Endothelial cell of umbilical vein (primary cell): ENCODE results near the gene FOXJ2. TPM values are rescaled to one million over a fixed set of nuclear protein-coding genes. Genes with fewer than 3 reads are reported as not detected.

ENCODE experiments used
- BruUV-seq: library from RNA; stranded (reverse); fragments of 400-500 nt; replicated peaks from 2 replicates; lab custom pipeline; 2021; lab: Mats Ljungman, UMichigan
- CTCF ChIA-PET: fragments of 300-600, 350-600 bp; sonication (Branson Sonifier 250); formaldehyde crosslinking; loops from one replicate; lab custom pipeline; 2021; ENCODE audit warnings: antibody characterized with exemption, inconsistent platforms; lab: Charles Lee
- POLR2A ChIA-PET: fragments of 300-600, 350-600 bp; sonication (Branson Sonifier 250); formaldehyde crosslinking; loops from one replicate; lab custom pipeline; 2021; ENCODE audit warnings: antibody characterized with exemption, inconsistent platforms; lab: Charles Lee
- DNase-seq: peaks from one replicate; pipeline ENCODE4 v3.0.0-alpha.2; 2011; ENCODE audit warnings: low read depth, low spot score
- FAIRE-seq: peaks from 2 replicates; lab custom pipeline; 2011; peaks lifted over from hg19 to GRCh38; lab: Jason Lieb, UNC
- H2AFZ ChIP-seq: 2 replicates; pipeline ENCODE4 v1.6.0; 2012; ENCODE audit warnings: low read depth, low read length, control low read depth, inconsistent platforms
- H3K27ac ChIP-seq: 2 replicates; pipeline ENCODE4 v1.5.1; 2011; ENCODE audit warnings: low read depth, mild to moderate bottlenecking, control low read depth, low read length, moderate library complexity; ENCODE audit not compliant: insufficient read depth
- H3K27me3 ChIP-seq, 2 experiments: 2 replicates each; pipeline versions ENCODE4 v1.6.0 to v1.6.1; 2011; ENCODE audit warnings: low read length in 2 of 2, mixed read lengths in 1 of 2; ENCODE audit not compliant: control insufficient read depth in 2 of 2, insufficient read depth in 2 of 2
- H3K36me3 ChIP-seq, 2 experiments: 2 replicates in 1 of 2; 3 replicates in 1 of 2; pipeline ENCODE4 v1.5.1; 2011; ENCODE audit warnings: low read length in 2 of 2, mild to moderate bottlenecking in 1 of 2, moderate library complexity in 1 of 2; ENCODE audit not compliant: control insufficient read depth in 2 of 2, insufficient read depth in 2 of 2; ENCODE audit errors: extremely low read depth in 1 of 2
- H3K4me1 ChIP-seq: 3 replicates; pipeline ENCODE4 v1.5.1; 2011; ENCODE audit warnings: mild to moderate bottlenecking, low read length; ENCODE audit not compliant: control insufficient read depth, insufficient read depth; ENCODE audit errors: extremely low read depth
- H3K4me2 ChIP-seq: 2 replicates; pipeline ENCODE4 v1.6.1; 2011; ENCODE audit warnings: low read length, control low read depth, mixed read lengths; ENCODE audit not compliant: insufficient read depth
- H3K4me3 ChIP-seq, 3 experiments: fragments of 200-600 bp in 1 of 3; sonication (generic), shearing (Covaris generic) in 1 of 3; replicated peaks in 1 of 3; 2 replicates each; pipeline ENCODE4 v1.5.1; 2011 to 2016; ENCODE audit warnings: control low read depth in 3 of 3, low read length in 3 of 3, mild to moderate bottlenecking in 2 of 3, inconsistent platforms in 1 of 3, low read depth in 1 of 3, moderate library complexity in 1 of 3; ENCODE audit not compliant: insufficient read depth in 1 of 3
- H3K79me2 ChIP-seq: 2 replicates; pipeline ENCODE4 v1.6.0; 2012; ENCODE audit warnings: low read length, inconsistent platforms; ENCODE audit not compliant: control insufficient read depth, insufficient read depth
- H3K9ac ChIP-seq: replicated peaks from 2 replicates; pipeline ENCODE3; 2011; ENCODE audit warnings: low read length, control low read depth; ENCODE audit not compliant: insufficient read depth; ENCODE audit errors: extremely low read depth
- H3K9me1 ChIP-seq: replicated peaks from 3 replicates; pipeline ENCODE4 v1.6.0; 2011; ENCODE audit warnings: mild to moderate bottlenecking, low read length; ENCODE audit not compliant: control insufficient read depth, insufficient read depth; ENCODE audit errors: extremely low read depth
- H3K9me3 ChIP-seq: replicated peaks from 2 replicates; pipeline ENCODE4 v1.5.1; 2012; ENCODE audit warnings: low read length, inconsistent platforms; ENCODE audit not compliant: control insufficient read depth, insufficient read depth
- H4K20me1 ChIP-seq: replicated peaks from 2 replicates; pipeline ENCODE3; 2011; ENCODE audit warnings: mild to moderate bottlenecking, low read length; ENCODE audit not compliant: control insufficient read depth, insufficient read depth; ENCODE audit errors: extremely low read depth
- EZH2 ChIP-seq: IDR thresholded peaks from 2 replicates; pipeline ENCODE4 v1.6.1; 2012; ENCODE audit warnings: borderline replicate concordance, low read depth, mild to moderate bottlenecking, moderate library complexity, low read length, inconsistent platforms; ENCODE audit not compliant: severe bottlenecking
- FOS ChIP-seq: IDR thresholded peaks from 2 replicates; pipeline ENCODE4 v1.6.1; 2011; ENCODE audit warnings: mild to moderate bottlenecking, low read length, moderate library complexity, borderline replicate concordance; ENCODE audit not compliant: insufficient read depth
- GATA2 ChIP-seq: IDR thresholded peaks from 2 replicates; pipeline ENCODE4 v1.7.0; 2011; ENCODE audit warnings: low read depth, mild to moderate bottlenecking, moderate library complexity, mixed read lengths, low read length; ENCODE audit not compliant: insufficient read length, insufficient read depth
- JUN ChIP-seq: IDR thresholded peaks from 2 replicates; pipeline ENCODE4 v1.6.1; 2011; ENCODE audit warnings: borderline replicate concordance, low read depth; ENCODE audit not compliant: insufficient read length, insufficient read depth
- MYC ChIP-seq: IDR thresholded peaks from one replicate; pipeline ENCODE4 v1.6.1; 2011; ENCODE audit warnings: mild to moderate bottlenecking, low read depth, low read length
- POLR2A ChIP-seq: IDR thresholded peaks from 2 replicates; pipeline ENCODE4 v1.6.1; 2012; ENCODE audit warnings: low read depth, mild to moderate bottlenecking, control low read depth, low read length
- POLR2AphosphoS5 ChIP-seq: IDR thresholded peaks from 2 replicates; pipeline ENCODE4 v1.6.1; 2012; ENCODE audit warnings: low read depth, mild to moderate bottlenecking, control low read depth, low read length, moderate library complexity; ENCODE audit not compliant: insufficient read depth
- dilution Hi-C: fragments of 300-500 bp; cut with MboI; formaldehyde crosslinking; loops from one replicate; pipeline ENCODE4 v1.15.0; 2019; ENCODE audit warnings: low sequenced_read_pairs; ENCODE audit not compliant: extremely low pct_ligation_motif_present
- intact Hi-C: fragments of 100-400 bp; cut with micrococcal nuclease; formaldehyde crosslinking; loops from one replicate; pipeline ENCODE4 v1.10.0; 2022
- polyA plus RNA-seq, 4 experiments: library from polyadenylated mRNA; depleted of rRNA in 3 of 4; stranded (reverse) in 3 of 4; unstranded in 1 of 4; fragments of >200 nt; gene quantifications; 2 replicates each; pipeline versions ENCODE4 v1.2.1 to v1.2.3, GENCODE V29; 2011 to 2012; ENCODE audit warnings: missing spikeins in 1 of 4
- total RNA-seq: library from RNA; stranded (reverse); gene quantifications from 2 replicates; pipeline ENCODE4 v1.2.3, GENCODE V29; 2021
- TF ChIP-seq, protein P1 (sequence below): IDR thresholded peaks from 2 replicates; pipeline ENCODE4 v1.6.1; 2011; ENCODE audit not compliant: insufficient read depth, insufficient read length
- TF ChIP-seq, protein P2 (sequence below), 2 donors: IDR thresholded peaks; 1 replicate in 1 of 2; 2 replicates in 1 of 2; pipeline ENCODE4 v1.5.1; 2011; ENCODE audit warnings: low read length in 2 of 2, mild to moderate bottlenecking in 2 of 2, moderate library complexity in 2 of 2, control low read depth in 1 of 2, inconsistent platforms in 1 of 2, low read depth in 1 of 2; ENCODE audit not compliant: insufficient read depth in 1 of 2; ENCODE audit errors: extremely low read depth in 1 of 2

FOXJ2 gene
- total and polyA plus RNA-seq, 2 donors (not counting 3 experiments of a cell fraction or from before 2014, with no cell fraction given), result 6.2 to 13.9 TPM

DNA sequence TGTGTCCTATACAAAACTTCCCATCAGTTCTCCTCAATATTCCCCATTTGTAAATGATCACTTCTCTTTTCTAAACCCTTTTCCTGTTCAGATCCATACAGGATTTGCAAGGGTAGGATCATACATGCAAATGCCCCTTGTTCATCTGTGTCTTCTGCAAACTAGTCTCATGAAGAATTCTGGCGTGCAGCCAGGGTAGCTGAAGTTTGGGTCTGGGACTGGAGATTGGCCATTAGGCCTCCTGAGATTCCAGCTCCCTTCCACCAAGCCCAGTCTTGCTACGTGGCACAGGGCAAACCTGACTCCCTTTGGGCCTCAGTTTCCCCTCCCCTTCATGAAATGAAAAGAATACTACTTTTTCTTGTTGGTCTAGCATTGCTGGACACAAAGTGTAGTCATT is 22.3 kb downstream of the FOXJ2 start:
- H3K36me3 ChIP-seq, result peaks cover 2 to 3% of the 10 kb centered on the region in 2 experiments
- ChIA-PET POLR2A (interaction anchor here (0.9 kb wide), 1 partner anchor 41 kb away, joined by 3 read pairs; no protein-coding TSS in a partner anchor), CTCF (interaction anchor here (1.1 to 4.1 kb wide), 2 partner anchors 12 to 23 kb away, joined by 3 to 18 read pairs; no protein-coding TSS in a partner anchor)
- no peak overlapping the region for H3K27ac ChIP-seq
- no peaks in the 10 kb centered on the region for H3K9me3 ChIP-seq
- no peaks in the 10 kb centered on the region for H3K4me1 ChIP-seq
- no peak overlapping the region for H3K4me2 ChIP-seq
- DNase-seq, result no peak
- H3K4me3 ChIP-seq, result no peak overlapping the region
- H3K9ac ChIP-seq, result no peak overlapping the region
- no peak overlapping the region for H2AFZ ChIP-seq
- TF ChIP-seq POLR2A (no peak), GATA2 (no peak), MYC (no peak), EZH2 (no peak), JUN (no peak), FOS (no peak), POLR2AphosphoS5 (no peak)
- TF ChIP-seq, protein P1, sequence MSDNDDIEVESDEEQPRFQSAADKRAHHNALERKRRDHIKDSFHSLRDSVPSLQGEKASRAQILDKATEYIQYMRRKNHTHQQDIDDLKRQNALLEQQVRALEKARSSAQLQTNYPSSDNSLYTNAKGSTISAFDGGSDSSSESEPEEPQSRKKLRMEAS, result no peak
- TF ChIP-seq, protein P2, sequence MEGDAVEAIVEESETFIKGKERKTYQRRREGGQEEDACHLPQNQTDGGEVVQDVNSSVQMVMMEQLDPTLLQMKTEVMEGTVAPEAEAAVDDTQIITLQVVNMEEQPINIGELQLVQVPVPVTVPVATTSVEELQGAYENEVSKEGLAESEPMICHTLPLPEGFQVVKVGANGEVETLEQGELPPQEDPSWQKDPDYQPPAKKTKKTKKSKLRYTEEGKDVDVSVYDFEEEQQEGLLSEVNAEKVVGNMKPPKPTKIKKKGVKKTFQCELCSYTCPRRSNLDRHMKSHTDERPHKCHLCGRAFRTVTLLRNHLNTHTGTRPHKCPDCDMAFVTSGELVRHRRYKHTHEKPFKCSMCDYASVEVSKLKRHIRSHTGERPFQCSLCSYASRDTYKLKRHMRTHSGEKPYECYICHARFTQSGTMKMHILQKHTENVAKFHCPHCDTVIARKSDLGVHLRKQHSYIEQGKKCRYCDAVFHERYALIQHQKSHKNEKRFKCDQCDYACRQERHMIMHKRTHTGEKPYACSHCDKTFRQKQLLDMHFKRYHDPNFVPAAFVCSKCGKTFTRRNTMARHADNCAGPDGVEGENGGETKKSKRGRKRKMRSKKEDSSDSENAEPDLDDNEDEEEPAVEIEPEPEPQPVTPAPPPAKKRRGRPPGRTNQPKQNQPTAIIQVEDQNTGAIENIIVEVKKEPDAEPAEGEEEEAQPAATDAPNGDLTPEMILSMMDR (IDR thresholded peaks at IDR 0.05; ENCODE audit: extremely low read depth in 1 of 2, insufficient read depth in 1 of 2, low read depth in 1 of 2, low read length in 2 of 2), result no peak
- H3K9me1 ChIP-seq, result no peaks in the 10 kb centered on the region
- intact Hi-C loops (no loop called here), dilution Hi-C loops (no loop called here)
- no peak for FAIRE-seq
- H4K20me1 ChIP-seq, result no peaks in the 10 kb centered on the region
- TSS peak; percentile 24 for BruUV-seq
- H3K27me3 ChIP-seq, result no peaks in the 10 kb centered on the region
- no peaks in the 10 kb centered on the region for H3K79me2 ChIP-seq
